ENCODE measurements around the gene ZBTB32. TPM values are rescaled to one million over a fixed set of nuclear protein-coding genes. Genes with fewer than 3 reads are reported as not detected.
"Not testable (repeated sequence)": the region's sequence is repeated elsewhere in the genome, so short reads cannot be mapped to it uniquely, and the experiment has no call there.

ZBTB32 gene
- total RNA-seq, 2 experiments from 2014 or later = 226 to 228 TPM

- CTCF ChIA-PET = no interaction called here
- POLR2A ChIA-PET = interaction anchor here (0.7 kb wide), 1 partner anchor 204 kb away, joined by 3 read pairs; no protein-coding TSS in a partner anchor
- no peaks in the 10 kb centered on the region for H3K9me3 Mint-ChIP-seq
- H3K4me1 Mint-ChIP-seq (ENCODE audit: low read depth) = peaks cover 8% of the 10 kb centered on the region
- no peaks in the 10 kb centered on the region for H3K36me3 Mint-ChIP-seq
- H3K27me3 Mint-ChIP-seq = peaks cover 21% of the 10 kb centered on the region
- no peak overlapping the region for H3K4me3 Mint-ChIP-seq
- DNase-seq = no peak
- intact Hi-C loops (cut with micrococcal nuclease) = no loop called here
- H3K27ac Mint-ChIP-seq = no peak overlapping the region
These were observed 33.7 kb upstream of the ZBTB32 start for GRCh38 chr19:35670686-35671085.

GRCh38 chr19:35671818-35672217, 32.5 kb upstream of the ZBTB32 start:
- intact Hi-C loops (cut with micrococcal nuclease) = no loop called here
- ChIA-PET POLR2A (interaction anchor here (0.9 kb wide), 1 partner anchor 24 kb away, joined by 3 read pairs; the partner anchor contains the start of gene COX6B1), CTCF (interaction anchor here (1.6 kb wide), 1 partner anchor 14 kb away, joined by 4 read pairs; no protein-coding TSS in a partner anchor)
- H3K27me3 Mint-ChIP-seq = peaks cover 23% of the 10 kb centered on the region
- no peaks in the 10 kb centered on the region for H3K36me3 Mint-ChIP-seq
- DNase-seq = no peak
- H3K9me3 Mint-ChIP-seq = no peaks in the 10 kb centered on the region
- H3K4me1 Mint-ChIP-seq (ENCODE audit: low read depth) = peaks cover 8% of the 10 kb centered on the region
- no peak overlapping the region for H3K4me3 Mint-ChIP-seq
- H3K27ac Mint-ChIP-seq = no peak overlapping the region

- H3K27ac Mint-ChIP-seq = peak overlapping the region; percentile 38
- intact Hi-C loops (cut with micrococcal nuclease) = loop anchor here (1.0 kb wide), 1 partner anchor 25 kb away; the partner anchor contains the start of gene COX6B1
- ChIA-PET POLR2A (interaction anchor here (1.1 to 1.5 kb wide), 4 partner anchors 25 to 38 kb away, joined by 3 to 9 read pairs (median 4); partner anchors contain the start of gene COX6B1), CTCF (interaction anchor here (1.2 to 1.6 kb wide), 3 partner anchors 16 to 258 kb away, joined by 3 to 6 read pairs (median 4); partner anchors contain the start of gene COX6B1)
- peaks cover 23% of the 10 kb centered on the region for H3K27me3 Mint-ChIP-seq
- no peaks in the 10 kb centered on the region for H3K36me3 Mint-ChIP-seq
- H3K9me3 Mint-ChIP-seq = no peaks in the 10 kb centered on the region
- peak overlapping the region; percentile 69 for H3K4me3 Mint-ChIP-seq
- peak; percentile 86 for DNase-seq
- peaks cover 8% of the 10 kb centered on the region for H3K4me1 Mint-ChIP-seq (ENCODE audit: low read depth)
These were observed 31.1 kb upstream of the ZBTB32 start for GRCh38 chr19:35673121-35673804.

GRCh38 chr19:35675589-35676140, 28.7 kb upstream of the ZBTB32 start:
- H3K36me3 Mint-ChIP-seq = no peaks in the 10 kb centered on the region
- intact Hi-C loops (cut with micrococcal nuclease) = no loop called here
- H3K4me3 Mint-ChIP-seq = no peak overlapping the region

GRCh38 chr19:35689836-35690235, 14.5 kb upstream of the ZBTB32 start:
- Mint-ChIP-seq H3K27ac (no peak overlapping the region), H3K27me3 (no peaks in the 10 kb centered on the region), H3K4me1 (ENCODE audit: low read depth) (peaks cover 6% of the 10 kb centered on the region), H3K9me3 (no peaks in the 10 kb centered on the region), H3K36me3 (no peaks in the 10 kb centered on the region), H3K4me3 (no peak overlapping the region)
- POLR2A ChIA-PET = no interaction called here
- no peak for DNase-seq
- CTCF ChIA-PET = interaction anchor here (16.2 kb wide), 1 partner anchor 24 kb away, joined by 197 read pairs; no protein-coding TSS in a partner anchor
- intact Hi-C loops (cut with micrococcal nuclease) = loop anchor here (5.0 kb wide), 1 partner anchor 177 kb away; the partner anchor contains the start of gene APLP1

More at GRCh38 chr19:35675589-35676140, 28.7 kb upstream of the ZBTB32 start:
- ChIA-PET CTCF (no interaction called here), POLR2A (no interaction called here)
- Mint-ChIP-seq H3K9me3 (no peaks in the 10 kb centered on the region), H3K27me3 (peaks cover 13% of the 10 kb centered on the region), H3K27ac (no peak overlapping the region), H3K4me1 (ENCODE audit: low read depth) (peaks cover 8% of the 10 kb centered on the region)
- DNase-seq = no peak

- H3K4me3 Mint-ChIP-seq; DNase-seq; H3K27me3 Mint-ChIP-seq; H3K36me3 Mint-ChIP-seq; H3K4me1 Mint-ChIP-seq (ENCODE audit: low read depth); H3K9me3 Mint-ChIP-seq; H3K27ac Mint-ChIP-seq; POLR2A ChIA-PET: not testable (repeated sequence)
- CTCF ChIA-PET = interaction anchor here (16.2 kb wide), 1 partner anchor 22 kb away, joined by 197 read pairs; no protein-coding TSS in a partner anchor
- intact Hi-C loops (cut with micrococcal nuclease) = loop anchor here (5.0 kb wide), 1 partner anchor 176 kb away; the partner anchor contains the start of gene APLP1
These were observed 13.3 kb upstream of the ZBTB32 start for GRCh38 chr19:35691106-35691505.

GRCh38 chr19:35692010-35692409, 12.3 kb upstream of the ZBTB32 start:
- no peak overlapping the region for H3K4me3 Mint-ChIP-seq
- peaks cover 13% of the 10 kb centered on the region for H3K4me1 Mint-ChIP-seq (ENCODE audit: low read depth)
- no peaks in the 10 kb centered on the region for H3K9me3 Mint-ChIP-seq
- intact Hi-C loops (cut with micrococcal nuclease) = loop anchor here (5.0 kb wide), 1 partner anchor 175 kb away; the partner anchor contains the start of gene APLP1
- H3K27ac Mint-ChIP-seq = no peak overlapping the region
- POLR2A ChIA-PET = interaction anchor here (1.2 kb wide), 1 partner anchor 21 kb away, joined by 3 read pairs; no protein-coding TSS in a partner anchor
- no peak for DNase-seq
- no peaks in the 10 kb centered on the region for H3K27me3 Mint-ChIP-seq
- H3K36me3 Mint-ChIP-seq = no peaks in the 10 kb centered on the region
- CTCF ChIA-PET = interaction anchor here (0.6 to 16.2 kb wide), 9 partner anchors 21 to 241 kb away, joined by 4 to 197 read pairs (median 6); partner anchors contain the start of gene COX6B1

GRCh38 chr19:35693422-35693821, 10.9 kb upstream of the ZBTB32 start:
- Mint-ChIP-seq H3K27me3 (no peaks in the 10 kb centered on the region), H3K36me3 (no peaks in the 10 kb centered on the region), H3K4me1 (ENCODE audit: low read depth) (peaks cover 14% of the 10 kb centered on the region), H3K4me3 (no peak overlapping the region), H3K9me3 (no peaks in the 10 kb centered on the region), H3K27ac (no peak overlapping the region)
- ChIA-PET POLR2A (interaction anchor here (1.2 kb wide), 1 partner anchor 20 kb away, joined by 3 read pairs; no protein-coding TSS in a partner anchor), CTCF (interaction anchor here (1.2 to 16.2 kb wide), 6 partner anchors 20 to 238 kb away, joined by 4 to 197 read pairs (median 6); partner anchors contain the start of gene COX6B1)
- intact Hi-C loops (cut with micrococcal nuclease) = loop anchor here (1.0 to 5.0 kb wide), 2 partner anchors 44 to 174 kb away; partner anchors contain the start of gene APLP1
- no peak for DNase-seq

GRCh38 chr19:35693835-35694599, 10.3 kb upstream of the ZBTB32 start:
- Mint-ChIP-seq H3K4me1 (ENCODE audit: low read depth) (peaks cover 14% of the 10 kb centered on the region), H3K27ac (peak overlapping the region; percentile 54), H3K27me3 (no peaks in the 10 kb centered on the region), H3K36me3 (no peaks in the 10 kb centered on the region), H3K4me3 (no peak overlapping the region), H3K9me3 (no peaks in the 10 kb centered on the region)
- POLR2A ChIA-PET = interaction anchor here (0.6 to 6.9 kb wide), 2 partner anchors 19 to 24 kb away, joined by 3 to 64 read pairs; no protein-coding TSS in a partner anchor
- CTCF ChIA-PET = interaction anchor here (0.7 to 16.2 kb wide), 20 partner anchors 8 to 264 kb away, joined by 3 to 197 read pairs (median 4); partner anchors contain the start of genes COX6B1, HSPB6, IGFLR1 and PSENEN
- intact Hi-C loops (cut with micrococcal nuclease) = loop anchor here (1.0 to 5.0 kb wide), 6 partner anchors 23 to 237 kb away; partner anchors contain the start of genes APLP1 and HSPB6
- peak; percentile 94 for DNase-seq

GRCh38 chr19:35695895-35696422, 8.4 kb upstream of the ZBTB32 start:
- Mint-ChIP-seq H3K27me3 (no peaks in the 10 kb centered on the region), H3K36me3 (no peaks in the 10 kb centered on the region), H3K9me3 (no peaks in the 10 kb centered on the region), H3K27ac (no peak overlapping the region), H3K4me3 (no peak overlapping the region), H3K4me1 (ENCODE audit: low read depth) (peaks cover 14% of the 10 kb centered on the region)
- ChIA-PET CTCF (interaction anchor here (1.1 to 16.2 kb wide), 5 partner anchors 17 to 187 kb away, joined by 4 to 197 read pairs (median 10); partner anchors contain the start of genes IGFLR1 and LIN37), POLR2A (interaction anchor here (1.0 to 6.9 kb wide), 3 partner anchors 17 to 81 kb away, joined by 4 to 64 read pairs (median 7); no protein-coding TSS in a partner anchor)
- no peak for DNase-seq
- intact Hi-C loops (cut with micrococcal nuclease) = loop anchor here (2.0 kb wide), 1 partner anchor 45 kb away; no protein-coding TSS in a partner anchor

GRCh38 chr19:35696835-35697234, 7.5 kb upstream of the ZBTB32 start:
- no peaks in the 10 kb centered on the region for H3K9me3 Mint-ChIP-seq
- H3K36me3 Mint-ChIP-seq = no peaks in the 10 kb centered on the region
- CTCF ChIA-PET = interaction anchor here (1.1 to 16.2 kb wide), 5 partner anchors 10 to 186 kb away, joined by 3 to 197 read pairs (median 5); partner anchors contain the start of gene LIN37
- H3K27ac Mint-ChIP-seq = peak overlapping the region; percentile 23
- POLR2A ChIA-PET = interaction anchor here (1.0 to 6.9 kb wide), 2 partner anchors 16 to 22 kb away, joined by 7 to 64 read pairs; no protein-coding TSS in a partner anchor
- no peaks in the 10 kb centered on the region for H3K27me3 Mint-ChIP-seq
- H3K4me3 Mint-ChIP-seq = no peak overlapping the region
- peaks cover 14% of the 10 kb centered on the region for H3K4me1 Mint-ChIP-seq (ENCODE audit: low read depth)
- intact Hi-C loops (cut with micrococcal nuclease) = loop anchor here (2.0 kb wide), 1 partner anchor 44 kb away; no protein-coding TSS in a partner anchor
- DNase-seq = peak; percentile 61
